Neural cell (in vitro differentiated cells): ENCODE measurements around the gene KCNA10. TPM values are rescaled to one million over a fixed set of nuclear protein-coding genes. Genes with fewer than 3 reads are reported as not detected.

ENCODE experiments used
- H2AFZ ChIP-seq: fragments of 200-600, 300-800 bp; sonication (generic), shearing (Covaris generic); 2 replicates; pipeline ENCODE4 v1.6.0; 2014; ENCODE audit warnings: low read depth, mild to moderate bottlenecking, antibody characterized with exemption, low read length, moderate library complexity
- H3F3A ChIP-seq: fragments of 200-600 bp; shearing (Covaris generic); 2 replicates; pipeline ENCODE4 v1.6.1; 2016; ENCODE audit warnings: mild to moderate bottlenecking, moderate library complexity, mixed read lengths, antibody characterized with exemption, low read length; ENCODE audit not compliant: insufficient read depth, poor library complexity, severe bottlenecking
- H3K27ac ChIP-seq: fragments of 200-600, 300-800 bp; sonication (generic), shearing (Covaris generic); 2 replicates; pipeline ENCODE4 v1.5.1; 2014; ENCODE audit warnings: mild to moderate bottlenecking, low read length, moderate library complexity
- H3K27me3 ChIP-seq: fragments of 300-800, 200-600 bp; sonication (generic), shearing (Covaris generic); 2 replicates; pipeline ENCODE4 v1.6.0; 2014; ENCODE audit warnings: mild to moderate bottlenecking, low read depth, low read length, moderate library complexity; ENCODE audit not compliant: insufficient read depth
- H3K36me3 ChIP-seq: fragments of 300-800, 200-600 bp; sonication (generic), shearing (Covaris generic); 2 replicates; pipeline ENCODE4 v1.5.1; 2014; ENCODE audit warnings: mild to moderate bottlenecking, antibody characterized with exemption, low read length, moderate library complexity; ENCODE audit not compliant: insufficient read depth
- H3K4me2 ChIP-seq: fragments of 300-800, 200-600 bp; sonication (generic), shearing (Covaris generic); 2 replicates; pipeline ENCODE4 v1.6.0; 2014; ENCODE audit warnings: mild to moderate bottlenecking, low read length
- H3K4me3 ChIP-seq: fragments of 300-800, 200-600 bp; sonication (generic), shearing (Covaris generic); 2 replicates; pipeline ENCODE4 v1.5.1; 2014; ENCODE audit warnings: mild to moderate bottlenecking, low read length, moderate library complexity
- H3K79me2 ChIP-seq: fragments of 200-600 bp; shearing (Covaris generic); replicated peaks from 2 replicates; pipeline ENCODE4 v1.6.0; 2014; ENCODE audit warnings: mild to moderate bottlenecking, low read length, moderate library complexity; ENCODE audit not compliant: insufficient read depth
- H3K9ac ChIP-seq: fragments of 300-800, 200-600 bp; sonication (generic), shearing (Covaris generic); 2 replicates; pipeline ENCODE4 v1.6.1; 2016; ENCODE audit warnings: mild to moderate bottlenecking, low read length, mixed read lengths
- H3K9me2 ChIP-seq: fragments of 200-600 bp; shearing (Covaris generic); 2 replicates; pipeline ENCODE4 v1.6.1; 2016; ENCODE audit warnings: mild to moderate bottlenecking, low read length, mixed read lengths; ENCODE audit not compliant: insufficient read depth
- H3K9me3 ChIP-seq: fragments of 200-600, 300-800 bp; sonication (generic), shearing (Covaris generic); 2 replicates; pipeline ENCODE4 v1.6.1; 2016; ENCODE audit warnings: mild to moderate bottlenecking, mixed run types, low read length, moderate library complexity, mixed read lengths
- H4K20me1 ChIP-seq: fragments of 200-600 bp; shearing (Covaris generic); 2 replicates; pipeline ENCODE4 v1.6.1; 2016; ENCODE audit warnings: mild to moderate bottlenecking, mixed run types; ENCODE audit not compliant: insufficient read depth
- CTCF ChIP-seq: fragments of 450-650 bp; IDR thresholded peaks from 2 replicates; pipeline ENCODE4 v1.5.1; 2014; ENCODE audit warnings: antibody characterized with exemption, mild to moderate bottlenecking, moderate library complexity; ENCODE audit not compliant: poor library complexity, severe bottlenecking
- EP300 ChIP-seq: fragments of 450-650 bp; conservative IDR thresholded peaks from 2 replicates; pipeline ENCODE4 v1.6.1; 2014; ENCODE audit warnings: antibody characterized with exemption, mild to moderate bottlenecking, moderate library complexity; ENCODE audit not compliant: poor library complexity, severe bottlenecking
- EZH2 ChIP-seq: fragments of 200-600, 300-800 bp; shearing (Covaris generic), sonication (generic); IDR thresholded peaks from 2 replicates; pipeline ENCODE4 v1.6.1; 2014; ENCODE audit warnings: antibody characterized with exemption, low read length, borderline replicate concordance, mild to moderate bottlenecking; ENCODE audit not compliant: insufficient read depth, poor library complexity, severe bottlenecking
- MXI1 ChIP-seq: fragments of 450-650 bp; conservative IDR thresholded peaks from 2 replicates; pipeline ENCODE4 v1.6.1; 2014; ENCODE audit warnings: antibody characterized with exemption, mild to moderate bottlenecking; ENCODE audit not compliant: poor library complexity, severe bottlenecking
- POLR2AphosphoS5 ChIP-seq: IDR thresholded peaks from 2 replicates; pipeline ENCODE4 v1.6.1; 2012
- RAD21 ChIP-seq: fragments of 450-650 bp; conservative IDR thresholded peaks from 2 replicates; pipeline ENCODE4 v1.6.1; 2014; ENCODE audit warnings: antibody characterized with exemption, mild to moderate bottlenecking, moderate library complexity
- REST ChIP-seq: IDR thresholded peaks from 2 replicates; pipeline ENCODE4 v1.6.1; 2012; ENCODE audit warnings: borderline replicate concordance
- SMC3 ChIP-seq: fragments of 450-650 bp; conservative IDR thresholded peaks from 2 replicates; pipeline ENCODE4 v1.6.1; 2014; ENCODE audit warnings: antibody characterized with exemption, mild to moderate bottlenecking, moderate library complexity; ENCODE audit not compliant: poor library complexity
- TAF1 ChIP-seq: IDR thresholded peaks from 2 replicates; pipeline ENCODE4 v1.6.1; 2012; ENCODE audit warnings: low read depth
- polyA plus RNA-seq: library from polyadenylated mRNA; depleted of rRNA; stranded (reverse); fragments of >200 nt; gene quantifications from 2 replicates; pipeline ENCODE4 v1.2.3, GENCODE V29; 2014

Gene KCNA10
- polyA plus RNA-seq, 1 donor from 2014 or later = not detected

GRCh38 chr1:110483308-110483685 lies 35.7 kb downstream of the KCNA10 start:
- Histone ChIP-seq H3K9ac (no peak overlapping the region), H3K27ac (no peak overlapping the region), H3K27me3 (no peaks in the 10 kb centered on the region), H3K79me2 (no peaks in the 10 kb centered on the region), H3K4me3 (no peak overlapping the region), H2AFZ (no peak overlapping the region), H3K4me2 (no peak overlapping the region), H3F3A (no peaks in the 10 kb centered on the region), H3K36me3 (no peaks in the 10 kb centered on the region), H3K9me3 (no peaks in the 10 kb centered on the region), H4K20me1 (no peaks in the 10 kb centered on the region), H3K9me2 (no peaks in the 10 kb centered on the region)
- TF ChIP-seq RAD21 = no peak
- no peak for TF ChIP-seq CTCF
- no peak for TF ChIP-seq EP300
- no peak for TF ChIP-seq EZH2
- TF ChIP-seq TAF1 = no peak
- TF ChIP-seq MXI1 = no peak
- no peak for TF ChIP-seq SMC3
- TF ChIP-seq POLR2AphosphoS5 = no peak
- no peak for TF ChIP-seq REST

GRCh38 chr1:110482662-110483307 lies 36.2 kb downstream of the KCNA10 start:
- Histone ChIP-seq H3K9ac (no peak overlapping the region), H3K4me2 (no peak overlapping the region), H3K79me2 (no peaks in the 10 kb centered on the region), H2AFZ (no peak overlapping the region), H3K36me3 (no peaks in the 10 kb centered on the region), H4K20me1 (no peaks in the 10 kb centered on the region), H3K9me3 (no peaks in the 10 kb centered on the region), H3K27me3 (no peaks in the 10 kb centered on the region), H3K27ac (no peak overlapping the region), H3F3A (no peaks in the 10 kb centered on the region), H3K4me3 (no peak overlapping the region), H3K9me2 (no peaks in the 10 kb centered on the region)
- TF ChIP-seq MXI1 = no peak
- no peak for TF ChIP-seq EP300
- no peak for TF ChIP-seq TAF1
- no peak for TF ChIP-seq REST
- TF ChIP-seq CTCF = no peak
- TF ChIP-seq POLR2AphosphoS5 = no peak
- no peak for TF ChIP-seq RAD21
- no peak for TF ChIP-seq SMC3
